B cell (primary cell): ENCODE results near the gene CMTM7.

Experiments
- CTCF ChIP-seq: fragments of 200-600 bp; IDR thresholded peaks from one replicate; pipeline ENCODE4 v1.8.0; 2022; ENCODE audit warnings: antibody characterized with exemption, mild to moderate bottlenecking
- EZH2 ChIP-seq: IDR thresholded peaks from 2 replicates; pipeline ENCODE4 v1.6.1; 2012; ENCODE audit warnings: borderline replicate concordance, low read depth, mild to moderate bottlenecking, moderate library complexity, low read length; ENCODE audit not compliant: insufficient read depth, poor library complexity, severe bottlenecking

- TF ChIP-seq CTCF (no peak), EZH2 (no peak)
Observed at GRCh38 chr3:32450426-32450825, 58.8 kb downstream of the CMTM7 start.
